HG02571 (cell line): ENCODE data around the gene ADGRG1.

ENCODE experiments used
- ATAC-seq: cut with Tn5 transposase; IDR thresholded peaks from one replicate; pipeline ENCODE4 v1.9.1; 2021; ENCODE audit warnings: mild to moderate bottlenecking, moderate library complexity; ENCODE audit not compliant: unreplicated experiment

Gene ADGRG1

DNA sequence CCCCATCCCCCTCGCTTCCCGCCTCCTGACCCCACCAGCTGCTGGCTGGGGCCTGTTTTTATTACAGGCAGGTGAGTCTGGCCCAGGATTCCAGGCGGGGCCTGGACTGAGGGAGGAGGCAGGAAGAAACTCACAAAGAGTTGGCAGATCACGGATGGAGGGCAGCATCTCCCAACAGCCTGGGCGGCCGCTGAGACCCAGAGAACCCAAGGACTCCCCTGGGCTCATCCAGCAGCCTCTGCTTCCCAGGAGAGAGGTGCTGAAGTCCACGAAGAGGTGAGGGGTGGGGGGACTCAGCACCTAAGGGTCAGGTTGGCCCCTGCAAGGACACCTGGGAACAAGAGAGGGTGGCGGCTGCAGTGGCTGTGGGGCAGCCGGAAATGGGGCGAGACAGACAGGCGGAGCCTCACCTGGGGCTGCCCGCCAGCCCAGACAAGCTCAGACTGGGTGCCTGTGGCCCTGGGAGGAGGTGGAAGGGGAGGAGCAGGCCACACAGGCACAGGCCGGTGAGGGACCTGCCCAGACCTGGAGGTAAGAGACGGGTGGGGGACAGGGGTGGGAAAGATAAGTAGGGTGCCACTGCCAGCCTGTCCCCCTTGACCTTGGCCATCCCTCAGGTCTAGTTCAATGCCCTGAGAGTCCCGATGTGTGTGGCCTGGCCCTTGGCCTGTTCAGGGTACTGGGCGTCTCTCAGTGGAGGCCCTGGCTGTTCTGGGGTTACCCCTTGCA, 8.7 kb upstream of the ADGRG1 start:
- no peak for ATAC-seq

GRCh38 chr16:57620335-57621231, 7.8 kb upstream of the ADGRG1 start:
- no peak for ATAC-seq

DNA sequence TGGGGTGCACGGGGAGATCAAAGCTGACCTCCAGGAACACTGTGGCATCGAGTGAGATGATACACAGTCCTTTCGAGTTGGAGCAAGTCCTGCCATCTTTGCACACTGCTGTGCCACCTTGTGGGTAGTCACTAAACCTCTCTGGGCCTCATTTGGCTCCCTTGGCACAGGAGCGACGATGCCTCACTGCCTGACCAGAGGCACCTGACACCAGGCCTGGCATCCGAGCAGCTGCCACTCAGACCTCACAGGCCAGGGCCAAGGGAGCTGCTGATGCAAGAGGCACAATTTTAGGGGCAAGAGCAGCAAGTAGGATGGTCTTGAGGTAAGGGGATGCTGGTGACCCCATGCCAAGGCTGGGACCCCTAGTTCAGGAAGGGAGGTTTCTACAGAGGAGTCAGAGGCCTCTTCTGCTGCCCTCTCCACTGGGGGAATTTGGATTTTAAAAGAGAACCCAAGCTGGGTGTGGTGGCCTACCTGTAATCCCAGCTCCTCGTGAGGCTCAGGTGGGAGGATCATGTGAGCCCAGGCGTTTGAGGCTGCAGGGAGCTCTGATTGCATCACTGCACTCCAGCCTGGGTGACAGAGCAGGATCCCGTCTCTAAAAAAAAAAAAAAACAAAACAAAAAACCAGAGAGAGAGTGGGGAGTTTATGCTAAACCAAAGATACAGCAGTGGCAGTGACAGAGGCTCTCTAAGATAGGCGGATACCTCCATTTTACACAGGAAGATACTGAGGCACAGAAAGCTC, 6.7 kb upstream of the ADGRG1 start:
- no peak for ATAC-seq

DNA sequence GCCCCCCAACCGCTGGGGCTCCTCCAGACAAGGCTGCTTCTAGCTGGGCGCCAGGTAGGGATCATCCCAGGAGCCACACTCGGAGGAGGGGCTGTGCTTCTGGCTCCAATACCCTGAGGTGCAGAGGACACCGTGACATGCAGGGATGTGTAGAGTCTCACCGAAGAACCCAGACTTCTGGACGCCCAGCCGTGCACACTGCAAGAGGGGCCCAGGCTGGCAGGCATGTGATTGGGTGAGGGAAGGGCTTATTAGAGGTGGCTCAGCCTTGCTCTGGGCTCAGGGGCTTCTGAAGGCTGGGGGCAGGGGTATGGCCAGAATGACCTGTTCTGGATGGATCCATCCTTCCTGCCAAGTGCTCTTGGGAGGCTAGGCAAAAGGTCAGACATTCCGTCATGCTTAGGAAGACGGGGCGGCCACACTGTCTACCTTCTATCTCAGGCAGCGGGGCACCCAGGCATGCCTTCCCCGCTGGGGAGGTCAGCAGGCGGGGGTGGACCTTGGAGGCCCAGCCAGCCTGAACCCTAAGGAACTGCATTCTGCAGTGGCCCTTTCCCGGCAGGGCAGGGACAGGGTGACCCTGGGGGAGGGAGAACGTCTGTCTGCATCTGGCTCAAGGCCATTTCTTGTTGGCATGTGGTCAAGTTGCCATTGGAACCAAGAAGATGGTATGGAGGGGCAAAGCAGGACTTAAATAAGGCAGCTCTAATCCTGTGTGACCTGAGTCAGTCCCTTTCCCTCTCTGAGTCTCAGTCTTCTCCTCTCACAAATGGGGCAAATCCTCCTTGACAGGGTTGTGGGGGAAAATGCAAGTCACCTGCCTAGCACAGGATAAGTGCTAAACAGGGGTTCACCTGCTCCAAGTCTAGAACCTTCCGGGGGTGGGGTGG, 5.8 kb upstream of the ADGRG1 start:
- ATAC-seq, result no peak

DNA sequence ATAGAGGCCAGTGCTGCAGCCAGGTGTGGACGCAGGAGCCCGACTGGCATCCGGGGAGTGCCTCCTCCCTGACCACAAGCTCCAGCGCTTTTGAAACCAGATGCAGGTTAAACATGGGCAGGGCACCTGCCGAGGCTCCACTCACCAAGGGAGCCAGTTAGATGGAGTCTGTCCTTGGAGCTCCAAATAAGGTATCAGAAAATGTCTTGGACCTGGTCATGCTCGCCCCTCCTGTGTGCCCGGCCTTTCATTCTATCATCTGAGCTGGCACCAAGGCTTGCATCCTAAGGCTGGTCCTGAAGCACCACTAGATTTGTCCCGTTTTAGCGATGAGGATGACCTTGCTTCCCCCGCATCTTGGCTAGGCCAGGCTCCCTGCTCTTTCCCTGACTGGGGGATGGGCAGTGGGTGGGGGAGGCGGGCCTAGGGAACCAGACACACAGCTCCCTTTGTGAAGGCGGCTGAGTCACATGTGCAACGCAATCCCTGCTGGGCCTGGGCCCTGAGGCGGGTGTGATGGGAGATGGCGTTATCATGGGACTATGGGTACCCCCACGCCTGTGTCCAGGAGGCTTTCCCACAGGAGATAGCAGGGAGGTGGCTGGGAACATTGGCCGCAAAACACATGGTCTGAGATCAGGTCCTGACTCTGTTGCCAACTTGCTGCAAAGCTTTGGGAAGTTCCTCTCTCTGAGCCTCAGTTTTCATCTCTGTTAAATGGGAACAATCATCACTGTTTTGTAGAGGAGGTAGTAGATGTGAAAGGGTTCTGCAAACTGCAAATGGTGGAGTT, 5.0 kb upstream of the ADGRG1 start:
- no peak for ATAC-seq

- no peak for ATAC-seq
These were observed 4.3 kb upstream of the ADGRG1 start for GRCh38 chr16:57624044-57624688.

DNA sequence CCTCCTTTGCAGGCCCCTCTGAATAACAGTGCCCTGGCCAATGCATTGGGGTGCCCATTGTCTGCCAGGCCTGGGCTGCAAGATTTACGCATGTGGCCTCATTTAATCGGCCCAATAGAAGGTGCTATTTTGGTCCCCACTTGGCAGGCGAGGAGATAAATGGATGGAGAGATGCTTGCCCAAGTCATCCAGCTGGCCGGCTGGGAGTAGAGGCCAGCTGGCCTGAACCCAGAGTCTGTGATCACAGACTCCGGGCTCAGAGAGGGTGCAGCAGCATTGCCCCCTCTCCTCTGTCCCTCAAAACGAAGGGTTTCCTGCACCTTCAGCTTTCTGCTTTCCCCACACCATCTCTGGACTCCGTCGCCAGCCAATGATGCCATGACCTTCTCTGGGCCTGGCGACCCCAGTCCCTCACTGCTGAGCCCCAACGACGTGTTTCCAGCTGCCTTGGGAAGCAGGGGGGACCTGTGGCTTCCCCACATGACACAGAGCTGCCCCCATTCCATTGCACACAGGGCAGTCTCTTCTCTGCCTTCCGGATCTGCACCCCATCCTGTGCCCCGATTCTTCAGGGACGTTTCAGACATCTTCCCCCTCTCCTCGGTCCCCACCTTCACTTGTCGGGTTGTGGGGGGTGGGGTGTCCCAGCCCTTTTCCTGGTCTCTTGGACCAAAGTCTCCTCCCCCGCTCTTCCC, 3.5 kb upstream of the ADGRG1 start:
- no peak for ATAC-seq

GRCh38 chr16:57626420-57627170, 1.8 kb upstream of the ADGRG1 start:
- ATAC-seq, result no peak

GRCh38 chr16:57627184-57627871, 1.1 kb upstream of the ADGRG1 start:
- ATAC-seq, result no peak

DNA sequence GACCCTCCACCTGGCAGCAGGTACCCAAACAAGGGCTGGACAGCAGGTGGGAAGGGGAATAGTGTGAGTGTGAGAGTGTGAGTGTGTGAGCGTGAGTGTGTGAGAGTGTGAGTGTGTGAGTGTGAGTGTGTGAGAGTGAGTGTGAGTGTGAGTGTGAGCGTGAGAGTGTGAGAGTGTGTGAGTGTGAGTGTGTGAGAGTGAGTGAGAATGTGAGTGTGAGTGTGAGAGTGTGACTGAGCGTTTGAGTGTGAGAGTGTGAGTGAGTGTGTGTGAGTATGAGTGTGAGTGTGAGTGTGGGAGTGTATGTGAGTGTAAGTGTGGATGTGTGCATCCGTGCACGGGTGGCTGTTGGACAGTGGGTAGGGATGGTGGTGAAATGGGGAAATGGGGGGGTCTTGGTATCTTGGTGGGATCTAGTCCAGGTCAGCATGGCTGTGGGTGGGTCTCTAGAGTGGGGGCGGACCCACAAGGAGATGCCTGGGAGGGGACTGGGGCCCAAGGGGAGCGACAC, 408 bp downstream of the ADGRG1 start:
- ATAC-seq, result no peak

GRCh38 chr16:57629516-57630406, 1.3 kb downstream of the ADGRG1 start:
- no peak for ATAC-seq

DNA sequence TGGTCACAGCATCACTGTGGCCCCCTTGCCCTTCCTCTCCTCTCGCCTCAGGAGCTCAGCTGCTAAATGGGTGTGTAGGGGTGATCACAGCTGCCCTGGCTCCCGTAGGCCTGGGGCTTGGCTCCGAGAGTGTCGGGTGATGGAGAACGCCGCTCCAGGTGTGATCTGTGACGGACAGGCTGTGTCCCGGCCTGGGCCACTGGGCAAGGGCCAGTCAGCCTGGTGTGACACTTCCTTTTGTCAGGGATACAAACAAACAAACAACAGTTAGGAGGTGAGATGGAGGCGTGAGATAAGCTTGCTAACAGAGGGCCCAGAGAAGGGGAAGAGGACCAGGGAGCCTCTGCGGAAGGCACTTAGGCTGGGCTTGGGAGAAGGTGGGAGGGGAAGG, 2.0 kb downstream of the ADGRG1 start:
- ATAC-seq, result no peak

GRCh38 chr16:57630931-57631845, 2.8 kb downstream of the ADGRG1 start:
- ATAC-seq, result no peak

- no peak for ATAC-seq
These were observed 4.1 kb downstream of the ADGRG1 start for GRCh38 chr16:57632568-57632967.
